Raji (cell line): ENCODE data around the gene SYT3.
A peak's percentile ranks its signal among the peaks of the same experiment; 100 is the strongest.

Source experiments
- POLR2A ChIP-seq: IDR thresholded peaks from 2 replicates; pipeline ENCODE4 v1.6.1; 2011; ENCODE audit warnings: low read depth, low read length, control low read depth; ENCODE audit not compliant: insufficient read depth

SYT3 gene

DNA sequence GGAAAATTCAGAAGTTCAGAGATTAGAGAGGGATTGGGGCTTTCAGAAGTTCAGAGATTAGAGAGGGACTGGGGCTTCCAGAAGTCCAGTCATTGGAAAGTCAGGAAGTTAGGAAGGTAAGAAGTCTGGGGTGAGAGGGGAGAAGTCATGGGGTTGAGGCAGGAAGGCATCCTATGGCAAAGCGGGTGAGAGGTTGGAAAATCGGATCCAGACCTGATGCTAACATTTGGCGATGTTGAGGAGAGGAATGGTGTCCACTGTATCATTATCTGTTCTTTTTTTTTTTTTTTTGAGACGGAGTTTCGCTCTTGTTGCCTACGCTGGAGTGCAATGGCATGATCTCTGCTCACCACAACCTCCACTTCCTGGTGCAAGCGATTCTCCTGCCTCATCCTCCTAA, 11.1 kb downstream of the SYT3 start:
- TF ChIP-seq POLR2A: no peak

GRCh38 chr19:50628146-50628545, 11.5 kb downstream of the SYT3 start:
- no peak for TF ChIP-seq POLR2A

GRCh38 chr19:50626795-50627194, 12.9 kb downstream of the SYT3 start:
- TF ChIP-seq POLR2A: no peak

DNA sequence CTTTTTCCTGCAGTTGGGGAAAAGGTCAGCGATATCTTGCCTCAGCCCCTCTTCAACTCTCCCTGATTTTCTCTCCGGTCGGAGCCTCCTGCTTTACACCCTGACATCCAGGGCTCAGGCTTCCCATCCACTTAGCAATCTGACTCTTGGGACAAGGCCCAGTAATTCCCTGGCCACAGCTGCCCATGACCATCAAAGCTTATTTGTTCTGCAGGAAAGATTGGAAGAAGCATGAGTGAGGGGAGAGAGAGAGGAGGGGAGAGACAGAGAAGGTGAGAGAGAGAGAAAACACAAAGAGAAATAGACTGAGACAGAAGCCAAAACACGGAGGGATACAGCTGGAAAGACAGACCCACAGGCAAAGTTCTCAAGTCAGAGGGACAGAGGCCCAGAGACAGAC, 13.7 kb downstream of the SYT3 start:
- no peak for TF ChIP-seq POLR2A

DNA sequence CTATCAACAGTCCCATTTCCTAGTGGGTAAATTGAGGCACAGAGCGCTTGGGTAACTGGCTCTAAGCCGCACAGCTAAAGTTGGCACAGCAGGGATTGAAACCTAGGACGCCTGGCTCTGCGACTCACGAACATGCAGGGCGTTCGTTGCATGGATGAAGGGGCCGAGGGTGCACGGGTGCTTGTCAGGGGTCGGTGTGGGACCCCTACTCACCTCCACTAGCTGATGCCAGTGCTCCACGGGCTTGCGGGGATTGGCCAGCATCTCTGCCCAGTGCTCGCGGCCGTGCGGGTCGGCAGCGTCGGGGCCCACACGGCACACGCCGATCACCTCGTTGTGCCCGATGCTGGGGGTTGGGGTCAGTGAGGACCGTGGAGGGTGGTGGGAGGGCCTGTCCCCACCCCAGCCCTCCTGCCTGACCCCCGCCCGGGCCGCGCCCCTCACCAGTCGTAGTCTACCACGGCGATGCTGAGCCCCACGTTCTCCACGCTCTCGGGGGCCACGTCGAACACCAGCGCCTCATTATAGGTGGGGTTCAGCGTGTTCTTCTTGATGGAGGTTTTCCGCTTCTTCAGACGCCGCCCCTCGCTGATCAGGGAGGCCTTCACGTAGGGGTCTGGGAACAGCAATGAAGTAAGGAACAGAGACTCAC, 14.6 kb downstream of the SYT3 start:
- TF ChIP-seq POLR2A: no peak

DNA sequence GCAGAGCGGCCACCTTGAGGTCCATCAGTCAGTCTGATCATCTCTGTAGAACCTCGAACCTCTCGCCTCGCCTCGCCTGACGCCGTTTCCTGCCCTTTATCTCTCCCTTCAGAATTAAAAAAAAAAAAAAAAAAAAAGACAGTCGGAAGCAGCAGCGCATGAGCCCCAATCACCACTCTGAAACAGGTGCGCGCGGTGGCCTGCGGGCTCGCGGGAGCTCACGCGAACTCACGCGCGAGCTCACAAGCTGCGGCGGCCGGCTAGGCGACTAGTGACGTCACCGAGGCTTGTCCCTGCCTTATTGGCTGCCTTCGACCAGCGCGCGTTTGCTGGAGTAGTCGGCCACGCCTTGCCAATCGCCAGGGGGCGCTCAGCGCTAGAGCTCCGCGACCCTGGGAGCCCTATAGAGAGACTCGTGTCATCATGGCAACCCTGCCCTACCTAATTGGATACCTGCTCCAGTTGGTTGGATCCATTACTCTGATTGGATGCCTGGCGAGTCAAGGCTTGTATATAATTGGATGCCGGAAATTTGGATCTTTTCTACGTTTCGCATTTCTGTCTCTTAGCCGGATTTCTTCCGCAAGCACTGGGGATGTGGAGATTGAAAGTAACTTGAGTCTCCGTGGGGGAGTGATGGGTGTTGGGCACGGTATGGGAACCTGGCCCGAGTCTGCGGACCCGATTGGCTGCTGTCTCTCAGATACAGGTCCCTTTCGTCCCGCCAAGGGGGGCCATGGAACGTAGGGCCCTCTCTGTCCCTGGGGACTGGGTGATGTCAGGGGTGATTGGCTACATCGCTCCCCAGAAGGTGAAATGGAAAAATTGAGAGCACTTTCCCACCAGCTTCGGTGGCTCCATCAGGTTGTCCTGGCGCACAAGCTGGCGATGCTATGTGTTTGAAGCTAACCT, 31.6 kb downstream of the SYT3 start:
- TF ChIP-seq POLR2A: peak; percentile 25; the same call in 1 of the 2 replicates

GRCh38 chr19:50607388-50607787, 32.3 kb downstream of the SYT3 start:
- TF ChIP-seq POLR2A: no peak

- no peak for TF ChIP-seq POLR2A
These were observed 36.7 kb downstream of the SYT3 start for GRCh38 chr19:50602935-50603334.

DNA sequence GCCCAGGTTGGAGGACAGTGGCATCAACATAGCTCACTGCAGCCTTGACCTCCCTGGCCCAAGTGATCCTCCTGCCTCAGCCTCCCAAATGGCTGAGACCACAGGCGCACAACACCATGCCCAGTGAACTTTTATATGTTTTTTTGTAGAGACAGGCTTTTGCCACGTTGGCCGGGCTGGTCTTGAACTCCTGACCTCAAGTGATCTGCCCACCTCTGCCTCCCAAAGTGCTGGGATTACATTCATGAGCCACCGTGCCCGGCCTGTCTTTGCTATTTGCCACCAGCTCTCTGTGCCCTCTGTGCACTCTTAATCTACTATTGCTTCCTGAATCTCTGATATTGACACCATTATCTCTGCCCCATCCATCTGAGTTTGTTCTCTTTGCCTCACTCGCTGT, 37.2 kb downstream of the SYT3 start:
- TF ChIP-seq POLR2A: no peak

- TF ChIP-seq POLR2A: no peak
These were observed 37.6 kb downstream of the SYT3 start for GRCh38 chr19:50602089-50602422.

- no peak for TF ChIP-seq POLR2A
These were observed 38.1 kb downstream of the SYT3 start for GRCh38 chr19:50601407-50602088.

- no peak for TF ChIP-seq POLR2A
These were observed 40.3 kb downstream of the SYT3 start for GRCh38 chr19:50599427-50599826.

DNA sequence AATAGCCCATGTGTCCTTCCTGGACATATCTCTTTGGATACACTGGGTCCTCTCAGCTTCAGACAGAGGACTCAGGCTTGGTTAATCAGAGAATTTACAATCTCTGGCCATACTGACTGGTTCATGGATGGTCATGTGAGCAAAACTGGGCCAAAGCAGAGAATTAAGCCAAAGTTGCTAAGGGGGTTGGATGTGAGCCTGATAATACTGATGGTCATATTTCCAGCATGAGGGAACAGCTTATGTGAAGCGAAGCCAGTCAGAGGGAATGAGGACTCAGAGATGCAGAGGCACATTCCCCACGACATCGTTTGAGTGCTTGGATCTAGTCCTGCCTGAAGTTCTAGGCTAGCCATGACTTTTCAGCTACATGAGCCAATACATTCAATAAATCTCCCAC, 49.5 kb downstream of the SYT3 start:
- TF ChIP-seq POLR2A: no peak

DNA sequence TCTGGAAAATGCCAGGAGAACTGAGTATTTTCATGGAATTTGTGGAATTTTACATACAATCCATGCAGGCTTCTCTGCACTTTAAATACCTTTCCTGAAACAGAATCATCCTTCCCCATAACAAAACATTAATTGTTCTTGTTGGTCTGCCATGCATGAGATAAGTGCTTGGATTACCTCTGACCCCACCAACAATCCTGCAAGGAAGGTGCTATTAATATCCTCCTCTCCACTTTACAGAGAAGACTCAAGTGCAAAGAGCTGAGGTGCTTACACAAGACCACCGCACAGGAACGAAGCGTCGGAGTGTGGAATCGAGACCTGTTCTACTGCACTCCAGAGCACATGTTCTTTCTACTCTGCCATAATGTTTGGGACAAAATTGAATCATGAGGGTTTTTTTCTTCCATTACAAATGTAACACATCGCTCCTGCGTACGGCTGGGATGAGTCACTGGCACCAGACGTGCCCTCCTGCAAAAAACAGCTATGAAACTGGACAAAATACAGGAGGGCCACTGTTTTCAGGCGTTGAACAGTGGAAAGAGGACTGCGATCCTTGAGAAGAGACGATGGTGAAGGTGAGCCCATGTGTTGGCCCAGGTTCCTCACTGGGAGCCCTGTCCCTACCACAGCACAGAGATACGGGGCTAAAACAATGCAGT, 58.6 kb downstream of the SYT3 start:
- TF ChIP-seq POLR2A: no peak

GRCh38 chr19:50580240-50580639, 59.4 kb downstream of the SYT3 start:
- no peak for TF ChIP-seq POLR2A

GRCh38 chr19:50573741-50574461, 65.8 kb downstream of the SYT3 start:
- no peak for TF ChIP-seq POLR2A
